ENCODE measurements around the gene IL17RD.

The IL17RD gene

DNA sequence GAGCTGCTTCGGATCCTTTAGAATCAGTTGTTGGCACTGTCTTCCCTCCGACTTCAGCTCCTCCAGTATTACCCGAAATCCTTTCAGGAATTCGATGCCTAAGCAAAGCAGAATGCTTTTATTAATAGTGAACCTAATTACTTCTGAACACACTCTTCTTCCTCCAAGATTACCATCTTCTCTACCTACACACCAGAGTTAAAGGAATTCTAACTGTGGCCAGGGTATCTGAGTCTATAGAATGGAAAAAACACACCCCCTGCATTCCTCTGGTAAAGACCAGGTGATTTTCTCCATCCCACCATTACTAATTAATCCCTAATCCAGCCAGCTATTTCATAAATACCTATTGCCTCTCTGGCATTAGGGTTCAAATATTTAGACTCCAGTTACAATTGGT lies 54.9 kb downstream of the IL17RD start:
- no peak for TF ChIP-seq CTCF (IDR thresholded peaks at IDR 0.05; ENCODE audit: control insufficient read depth, extremely low read depth, insufficient read depth)
- DNase-seq (ENCODE audit: low read depth), result no peak
- H3K4me3 ChIP-seq (ENCODE audit: low read depth, low read length), result no peak overlapping the region

GRCh38 chr3:57109437-57110199 lies 55.5 kb downstream of the IL17RD start:
- no peak for TF ChIP-seq CTCF (IDR thresholded peaks at IDR 0.05; ENCODE audit: control insufficient read depth, extremely low read depth, insufficient read depth)
- DNase-seq (ENCODE audit: low read depth), result no peak
- no peak overlapping the region for H3K4me3 ChIP-seq (ENCODE audit: low read depth, low read length)

DNA sequence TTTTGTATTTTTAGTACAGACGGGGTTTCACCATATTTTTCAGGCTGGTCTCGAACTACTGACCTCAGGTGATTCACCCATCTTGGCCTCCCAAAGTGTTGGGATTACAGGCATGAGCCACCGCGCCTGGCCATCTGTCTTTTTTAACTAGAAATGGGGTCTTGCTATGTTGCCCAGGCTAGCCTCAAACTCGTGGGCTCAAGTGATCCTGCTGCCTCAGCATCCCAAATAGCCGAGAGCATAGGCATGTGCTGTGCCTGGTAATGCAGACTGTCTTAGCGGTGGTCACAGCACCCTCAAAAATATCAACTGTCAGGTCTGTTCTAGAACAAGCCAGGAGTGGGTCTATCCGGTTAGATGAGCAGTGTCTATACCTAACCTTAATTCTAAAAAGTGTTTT lies 56.5 kb downstream of the IL17RD start:
- no peak overlapping the region for H3K4me3 ChIP-seq (ENCODE audit: low read depth, low read length)
- no peak for TF ChIP-seq CTCF (IDR thresholded peaks at IDR 0.05; ENCODE audit: control insufficient read depth, extremely low read depth, insufficient read depth)
- DNase-seq (ENCODE audit: low read depth), result no peak

DNA sequence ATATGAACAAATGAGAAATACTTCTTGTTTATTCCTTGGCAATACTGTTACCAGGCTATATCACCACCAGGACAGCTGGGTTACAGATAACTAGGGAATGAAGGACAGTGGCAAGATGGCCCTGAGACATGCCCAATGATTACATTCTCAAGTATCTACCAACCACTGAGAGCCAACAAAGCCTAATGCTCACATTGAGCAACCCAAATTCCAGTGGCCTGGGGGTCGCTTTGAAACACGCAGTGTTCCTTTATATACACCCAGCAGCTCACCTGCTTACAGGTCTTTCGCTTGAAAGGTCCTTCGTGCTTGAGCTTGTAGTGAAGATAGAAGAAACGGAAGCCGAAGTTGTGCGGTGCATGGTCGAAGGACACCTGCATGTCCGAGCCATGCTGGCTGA lies 59.6 kb downstream of the IL17RD start:
- no peak for TF ChIP-seq CTCF (IDR thresholded peaks at IDR 0.05; ENCODE audit: control insufficient read depth, extremely low read depth, insufficient read depth)
- no peak overlapping the region for H3K4me3 ChIP-seq (ENCODE audit: low read depth, low read length)
- DNase-seq (ENCODE audit: low read depth), result no peak

DNA sequence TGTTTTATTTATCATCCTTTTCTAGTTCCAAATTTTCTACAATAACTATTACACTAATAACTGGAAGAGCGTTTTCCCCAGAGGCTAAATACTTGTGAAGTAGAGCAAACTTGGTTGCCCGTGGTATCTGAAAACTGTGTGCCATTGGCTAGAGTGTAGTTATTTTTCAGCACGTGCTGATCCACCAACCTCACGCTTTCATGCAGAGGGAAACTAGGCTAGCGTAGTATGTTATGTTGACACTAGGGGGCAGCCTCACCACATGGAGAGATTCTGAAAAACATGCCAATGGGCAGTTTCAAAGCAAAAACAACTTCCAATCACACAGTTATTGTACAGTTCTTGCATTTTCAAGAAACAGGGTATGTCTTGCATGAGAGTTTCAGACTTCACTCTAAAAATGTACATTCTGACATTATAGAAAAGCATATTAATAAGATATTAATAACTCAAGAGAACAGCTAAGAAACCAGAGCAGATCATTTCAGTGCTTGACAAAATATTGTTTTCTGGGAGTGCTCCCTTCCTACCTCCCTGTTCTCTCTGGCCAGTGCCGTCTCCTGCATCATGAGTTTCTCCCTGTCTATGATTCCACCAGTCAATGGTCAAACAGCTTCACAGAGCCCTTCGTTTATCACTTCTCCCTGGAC lies 65.0 kb downstream of the IL17RD start:
- peak; percentile 23 for DNase-seq (ENCODE audit: low read depth)
- TF ChIP-seq CTCF (IDR thresholded peaks at IDR 0.05; ENCODE audit: control insufficient read depth, extremely low read depth, insufficient read depth), result peak; percentile 89
- no peak overlapping the region for H3K4me3 ChIP-seq (ENCODE audit: low read depth, low read length)

DNA sequence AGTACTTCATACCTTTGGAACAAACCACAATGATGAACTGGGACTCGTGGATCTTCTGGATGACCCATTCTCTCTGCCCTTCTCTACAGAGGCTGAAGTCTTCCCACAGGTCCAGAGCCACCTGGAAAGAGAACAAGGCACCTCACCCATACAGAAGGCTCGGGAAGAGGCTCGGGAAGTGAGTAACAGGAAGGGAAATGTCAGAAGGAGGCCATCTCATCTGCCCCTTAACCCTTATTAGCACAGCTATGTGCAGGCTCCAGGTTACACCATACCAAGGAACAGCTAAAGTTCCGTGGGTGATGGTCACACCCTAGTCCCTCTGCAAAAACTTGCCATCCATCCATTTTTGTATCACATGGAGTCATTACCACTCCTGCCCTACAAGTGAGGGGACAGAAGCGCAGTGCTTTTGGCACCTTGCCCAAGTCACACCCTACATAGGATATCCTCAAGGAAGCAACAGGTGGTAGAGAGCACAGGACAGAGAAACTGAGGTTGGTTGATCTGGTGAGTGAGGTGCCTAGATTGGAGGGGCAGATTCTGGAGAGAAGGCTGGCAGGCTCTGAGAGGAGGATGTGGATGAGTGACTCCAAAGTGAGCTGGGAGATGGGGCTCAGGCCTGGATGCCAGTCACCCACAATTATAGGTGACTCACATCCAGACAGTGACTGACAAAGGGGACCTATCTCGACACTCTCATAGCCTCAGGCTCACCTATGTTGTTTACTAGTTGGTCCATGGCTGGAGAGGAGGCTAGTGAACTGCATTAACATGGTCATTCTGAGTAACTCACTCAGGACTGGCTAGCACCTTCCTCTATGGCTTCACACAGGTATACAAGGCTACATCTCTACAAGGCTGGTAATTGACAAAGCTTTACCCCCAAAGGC lies 66.5 kb downstream of the IL17RD start:
- no peak for DNase-seq (ENCODE audit: low read depth)
- H3K4me3 ChIP-seq (ENCODE audit: low read depth, low read length), result no peak overlapping the region

More for the DNA sequence above, 66.5 kb downstream of the IL17RD start:
- TF ChIP-seq CTCF (IDR thresholded peaks at IDR 0.05; ENCODE audit: control insufficient read depth, extremely low read depth, insufficient read depth), result no peak
